NCI-H524 treated with DMSO at 0.1 percent for 48 hours (cell line): ENCODE data around the gene KIAA0825.
A peak's percentile ranks its signal among the peaks of the same experiment; 100 is the strongest.

Experiments used
- DNase-seq: peaks from one replicate; lab custom pipeline; 2025; lab: John Stamatoyannopoulos, UW

Gene KIAA0825

GRCh38 chr5:94508461-94509148, 109.8 kb downstream of the KIAA0825 start:
- no peak for DNase-seq

- no peak for DNase-seq
Measured at GRCh38 chr5:94505327-94506068, 112.9 kb downstream of the KIAA0825 start.

- peak; percentile 51 for DNase-seq
Measured at GRCh38 chr5:94503677-94504076, 114.7 kb downstream of the KIAA0825 start.

- no peak for DNase-seq
Measured at GRCh38 chr5:94501365-94501764, 117.0 kb downstream of the KIAA0825 start.

GRCh38 chr5:94499806-94500205, 118.6 kb downstream of the KIAA0825 start:
- peak; percentile 99 for DNase-seq

- no peak for DNase-seq
Measured at GRCh38 chr5:94498199-94498598, 120.2 kb downstream of the KIAA0825 start.

- no peak for DNase-seq
Measured at GRCh38 chr5:94485067-94485466, 133.3 kb downstream of the KIAA0825 start.

GRCh38 chr5:94481059-94481458, 137.3 kb downstream of the KIAA0825 start:
- no peak for DNase-seq

- DNase-seq = no peak
Measured at GRCh38 chr5:94480486-94480885, 137.9 kb downstream of the KIAA0825 start.

- DNase-seq = no peak
Measured at GRCh38 chr5:94473936-94474335, 144.5 kb downstream of the KIAA0825 start.

- DNase-seq = no peak
Measured at GRCh38 chr5:94471521-94471920, 146.9 kb downstream of the KIAA0825 start.

- no peak for DNase-seq
Measured at GRCh38 chr5:94470802-94471201, 147.6 kb downstream of the KIAA0825 start.

- DNase-seq = no peak
Measured at GRCh38 chr5:94469894-94470329, 148.5 kb downstream of the KIAA0825 start.

GRCh38 chr5:94467954-94468930, 150.2 kb downstream of the KIAA0825 start:
- DNase-seq = peak; percentile 55

GRCh38 chr5:94467346-94467953, 151.0 kb downstream of the KIAA0825 start:
- DNase-seq = peak; percentile 54

- no peak for DNase-seq
Measured at GRCh38 chr5:94463739-94464138, 154.7 kb downstream of the KIAA0825 start.

- no peak for DNase-seq
Measured at GRCh38 chr5:94461131-94461530, 157.3 kb downstream of the KIAA0825 start.

- no peak for DNase-seq
Measured at GRCh38 chr5:94459915-94460314, 158.5 kb downstream of the KIAA0825 start.

GRCh38 chr5:94457788-94458187, 160.6 kb downstream of the KIAA0825 start:
- no peak for DNase-seq

GRCh38 chr5:94445726-94446125, 172.7 kb downstream of the KIAA0825 start:
- DNase-seq = no peak

- no peak for DNase-seq
Measured at GRCh38 chr5:94442991-94443390, 175.4 kb downstream of the KIAA0825 start.

GRCh38 chr5:94442076-94442475, 176.3 kb downstream of the KIAA0825 start:
- DNase-seq = no peak
